ENCODE data around the gene LAMP1. TPM values are rescaled to one million over a fixed set of nuclear protein-coding genes. Genes with fewer than 3 reads are reported as not detected.

Gene LAMP1
- total RNA-seq, 3 donors from 2014 or later, result 182 to 207 (median 205) TPM

DNA sequence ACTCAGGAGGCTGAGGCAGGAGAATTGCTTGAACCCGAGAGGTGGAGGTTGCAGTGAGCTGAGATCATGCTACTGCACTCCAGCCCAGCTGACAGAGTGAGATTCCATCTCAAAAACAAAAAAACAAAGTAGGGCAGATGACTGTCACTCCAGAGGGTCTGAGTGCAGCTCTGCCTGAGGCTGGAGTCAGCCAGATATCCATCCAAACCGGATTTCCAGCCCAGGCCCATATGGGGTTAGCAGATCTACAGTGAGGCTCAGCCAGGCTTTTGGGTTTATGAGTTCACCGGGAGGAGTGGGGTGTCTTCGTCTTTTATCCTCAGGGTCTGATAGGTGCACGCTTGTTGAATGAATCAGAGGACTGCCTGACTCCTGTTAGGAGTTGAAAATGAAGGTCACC lies 19.0 kb downstream of the LAMP1 start:
- intact Hi-C loops (cut with DNase I, micrococcal nuclease), result no loop called here
- no peak overlapping the region for H3K4me3 ChIP-seq
- peaks cover 11% of the 10 kb centered on the region for H3K36me3 ChIP-seq (ENCODE audit: low read depth)
- ATAC-seq (no peak), DNase-seq (no peak)
- TF ChIP-seq, protein P1, sequence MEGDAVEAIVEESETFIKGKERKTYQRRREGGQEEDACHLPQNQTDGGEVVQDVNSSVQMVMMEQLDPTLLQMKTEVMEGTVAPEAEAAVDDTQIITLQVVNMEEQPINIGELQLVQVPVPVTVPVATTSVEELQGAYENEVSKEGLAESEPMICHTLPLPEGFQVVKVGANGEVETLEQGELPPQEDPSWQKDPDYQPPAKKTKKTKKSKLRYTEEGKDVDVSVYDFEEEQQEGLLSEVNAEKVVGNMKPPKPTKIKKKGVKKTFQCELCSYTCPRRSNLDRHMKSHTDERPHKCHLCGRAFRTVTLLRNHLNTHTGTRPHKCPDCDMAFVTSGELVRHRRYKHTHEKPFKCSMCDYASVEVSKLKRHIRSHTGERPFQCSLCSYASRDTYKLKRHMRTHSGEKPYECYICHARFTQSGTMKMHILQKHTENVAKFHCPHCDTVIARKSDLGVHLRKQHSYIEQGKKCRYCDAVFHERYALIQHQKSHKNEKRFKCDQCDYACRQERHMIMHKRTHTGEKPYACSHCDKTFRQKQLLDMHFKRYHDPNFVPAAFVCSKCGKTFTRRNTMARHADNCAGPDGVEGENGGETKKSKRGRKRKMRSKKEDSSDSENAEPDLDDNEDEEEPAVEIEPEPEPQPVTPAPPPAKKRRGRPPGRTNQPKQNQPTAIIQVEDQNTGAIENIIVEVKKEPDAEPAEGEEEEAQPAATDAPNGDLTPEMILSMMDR (IDR thresholded peaks at IDR 0.05), result no peak
- H3K9me3 ChIP-seq, result no peaks in the 10 kb centered on the region
- no peaks in the 10 kb centered on the region for H3K4me1 ChIP-seq (ENCODE audit: low read depth)

DNA sequence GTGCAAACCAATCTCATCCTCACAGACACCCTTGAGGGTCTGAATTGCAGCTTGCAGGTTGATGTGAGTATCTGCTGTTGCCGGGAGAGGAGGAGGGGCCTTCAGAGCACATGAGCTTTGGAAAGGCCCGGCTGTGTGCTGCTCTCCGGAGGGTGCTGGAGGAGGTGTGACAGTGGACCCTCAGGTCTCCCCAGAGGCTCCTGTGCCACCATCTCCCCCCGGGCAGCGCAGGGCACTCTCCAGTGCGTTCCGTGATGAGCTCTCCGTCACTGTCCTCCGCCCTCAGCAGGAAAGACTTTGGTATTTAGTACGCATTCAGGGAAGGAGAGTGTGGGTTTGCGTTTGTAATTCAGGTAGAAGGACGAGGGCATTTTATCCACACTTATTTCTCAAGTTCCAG lies 20.0 kb downstream of the LAMP1 start:
- Histone ChIP-seq H3K9me3 (no peaks in the 10 kb centered on the region), H3K4me1 (ENCODE audit: low read depth) (no peaks in the 10 kb centered on the region), H3K4me3 (no peak overlapping the region), H3K36me3 (ENCODE audit: low read depth) (peaks cover 7% of the 10 kb centered on the region)
- TF ChIP-seq, protein P1 (IDR thresholded peaks at IDR 0.05), result no peak
- ATAC-seq, result no peak
- intact Hi-C loops (cut with DNase I, micrococcal nuclease), result no loop called here
- DNase-seq, result no peak

DNA sequence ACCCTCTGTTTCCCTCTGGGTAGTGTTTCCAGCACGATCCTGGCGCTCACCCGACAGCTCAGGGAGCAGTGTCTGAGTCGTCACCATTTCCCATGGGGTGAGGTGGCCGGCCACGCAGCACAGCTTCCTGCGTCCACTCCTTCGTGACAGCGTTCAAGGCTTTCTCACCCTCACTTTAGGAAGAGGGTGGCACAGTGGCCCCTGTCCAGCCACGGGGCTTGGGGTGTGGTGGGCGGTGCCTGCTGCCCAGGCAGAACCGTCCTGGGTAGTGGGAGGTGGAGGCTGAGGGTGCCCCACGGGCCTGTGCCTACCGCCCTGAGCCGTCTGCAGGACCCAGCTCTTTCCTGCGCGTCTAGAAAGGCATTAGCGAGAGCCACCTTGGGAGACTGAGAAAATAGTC lies 21.9 kb downstream of the LAMP1 start:
- no peak overlapping the region for H3K4me3 ChIP-seq
- ATAC-seq (peak; percentile 9), DNase-seq (no peak)
- no peaks in the 10 kb centered on the region for H3K9me3 ChIP-seq
- no peaks in the 10 kb centered on the region for H3K4me1 ChIP-seq (ENCODE audit: low read depth)
- peaks cover 7% of the 10 kb centered on the region for H3K36me3 ChIP-seq (ENCODE audit: low read depth)
- intact Hi-C loops (cut with DNase I, micrococcal nuclease), result no loop called here
- TF ChIP-seq, protein P1 (IDR thresholded peaks at IDR 0.05), result no peak

DNA sequence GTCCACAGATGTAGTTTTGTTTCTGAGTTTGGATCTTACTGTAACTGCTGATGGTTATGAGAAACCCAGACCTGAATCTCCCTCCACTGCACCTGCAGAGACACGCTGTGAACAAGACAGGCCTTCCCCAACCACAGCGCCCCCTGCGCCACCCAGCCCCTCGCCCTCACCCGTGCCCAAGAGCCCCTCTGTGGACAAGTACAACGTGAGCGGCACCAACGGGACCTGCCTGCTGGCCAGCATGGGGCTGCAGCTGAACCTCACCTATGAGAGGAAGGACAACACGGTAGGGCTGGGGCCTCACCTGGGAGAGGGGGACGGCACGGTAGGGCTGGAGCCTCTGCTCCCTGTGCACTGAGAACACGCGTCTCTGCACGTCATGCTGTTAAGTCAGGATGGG lies 22.3 kb downstream of the LAMP1 start:
- ATAC-seq, result peak; percentile 10
- intact Hi-C loops (cut with DNase I, micrococcal nuclease), result no loop called here
- TF ChIP-seq, protein P1 (IDR thresholded peaks at IDR 0.05), result no peak
- peaks cover 7% of the 10 kb centered on the region for H3K36me3 ChIP-seq (ENCODE audit: low read depth)
- no peak for DNase-seq
- H3K4me1 ChIP-seq (ENCODE audit: low read depth), result no peaks in the 10 kb centered on the region
- H3K4me3 ChIP-seq, result no peak overlapping the region
- H3K9me3 ChIP-seq, result no peaks in the 10 kb centered on the region

DNA sequence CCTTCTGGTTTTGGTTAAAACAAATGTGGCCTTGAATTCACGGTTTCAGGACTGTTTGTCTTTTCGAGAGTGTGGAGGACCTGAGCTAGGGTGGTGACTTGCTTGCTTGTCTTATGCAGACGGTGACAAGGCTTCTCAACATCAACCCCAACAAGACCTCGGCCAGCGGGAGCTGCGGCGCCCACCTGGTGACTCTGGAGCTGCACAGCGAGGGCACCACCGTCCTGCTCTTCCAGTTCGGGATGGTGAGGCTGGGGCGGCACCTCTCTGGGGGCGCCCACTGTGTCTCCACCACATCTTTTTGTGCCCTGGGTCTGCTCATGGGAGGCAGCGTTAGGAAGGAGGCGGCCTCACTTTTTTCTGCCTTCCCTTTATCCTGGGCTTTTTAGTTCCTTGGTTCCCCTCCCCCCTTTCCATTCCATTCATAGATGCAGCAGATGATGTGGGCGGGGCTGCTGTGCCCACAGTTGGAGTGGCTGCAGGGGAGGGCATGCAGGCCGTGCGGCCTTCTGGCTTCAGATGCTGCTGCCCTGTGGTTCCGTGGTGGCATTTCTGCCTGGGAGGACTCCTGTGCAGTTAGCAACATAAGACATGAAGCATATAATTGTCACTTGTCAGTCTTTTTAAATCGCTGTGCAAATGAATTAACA lies 23.3 kb downstream of the LAMP1 start:
- DNase-seq, result no peak
- peaks cover 7% of the 10 kb centered on the region for H3K36me3 ChIP-seq (ENCODE audit: low read depth)
- H3K4me1 ChIP-seq (ENCODE audit: low read depth), result no peaks in the 10 kb centered on the region
- no peak overlapping the region for H3K4me3 ChIP-seq
- H3K9me3 ChIP-seq, result no peaks in the 10 kb centered on the region
- intact Hi-C loops (cut with DNase I, micrococcal nuclease), result no loop called here
- TF ChIP-seq, protein P1 (IDR thresholded peaks at IDR 0.05), result no peak
- ATAC-seq, result no peak

DNA sequence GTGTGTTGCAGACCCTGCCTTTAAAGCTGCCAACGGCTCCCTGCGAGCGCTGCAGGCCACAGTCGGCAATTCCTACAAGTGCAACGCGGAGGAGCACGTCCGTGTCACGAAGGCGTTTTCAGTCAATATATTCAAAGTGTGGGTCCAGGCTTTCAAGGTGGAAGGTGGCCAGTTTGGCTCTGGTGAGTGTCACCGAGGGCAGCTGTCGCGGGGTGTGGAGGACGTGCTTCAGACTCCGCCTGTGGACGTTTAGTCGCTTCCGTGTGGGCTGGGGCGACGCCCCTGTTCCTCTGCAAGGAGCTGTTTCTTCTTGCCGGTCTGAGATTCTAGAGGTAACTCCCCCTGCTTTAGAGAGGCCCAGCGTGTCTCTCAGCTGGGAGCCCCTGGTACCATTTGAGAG lies 24.5 kb downstream of the LAMP1 start:
- peaks cover 7% of the 10 kb centered on the region for H3K36me3 ChIP-seq (ENCODE audit: low read depth)

More for the DNA sequence above, 24.5 kb downstream of the LAMP1 start:
- DNase-seq (no peak), ATAC-seq (no peak)
- Histone ChIP-seq H3K4me3 (no peak overlapping the region), H3K4me1 (ENCODE audit: low read depth) (no peaks in the 10 kb centered on the region), H3K9me3 (no peaks in the 10 kb centered on the region)
- TF ChIP-seq, protein P1 (IDR thresholded peaks at IDR 0.05), result no peak
- intact Hi-C loops (cut with DNase I, micrococcal nuclease), result no loop called here

Measured in mucosa of descending colon (tissue), 3 donors.